OCI-LY3 (cell line): ENCODE measurements around the gene SF3B1.

Experiments
- H2AFZ ChIP-seq: fragments of 200-600, 300-600 bp; shearing (Covaris generic); 2 replicates; pipeline ENCODE4 v1.6.0; 2014; ENCODE audit warnings: antibody characterized with exemption, low read depth, low read length
- H3K27ac ChIP-seq: fragments of 200-600, 300-600 bp; sonication (generic); 2 replicates; pipeline ENCODE4 v1.5.1; 2014; ENCODE audit warnings: mild to moderate bottlenecking, low read length, moderate library complexity, mixed read lengths
- H3K27me3 ChIP-seq: fragments of 200-600, 300-600 bp; sonication (generic); 2 replicates; pipeline ENCODE4 v1.6.1; 2014; ENCODE audit warnings: low read depth, low read length, mixed read lengths
- H3K36me3 ChIP-seq: fragments of 200-600, 300-600 bp; sonication (generic); replicated peaks from 2 replicates; pipeline ENCODE3; 2014; ENCODE audit warnings: low read depth, low read length, mixed read lengths
- H3K4me1 ChIP-seq: fragments of 300-600, 200-600 bp; sonication (generic); 2 replicates; pipeline ENCODE4 v1.6.1; 2014; ENCODE audit warnings: low read length, mixed read lengths
- H3K4me2 ChIP-seq: fragments of 200-600, 300-600 bp; sonication (generic); 2 replicates; pipeline ENCODE4 v1.6.1; 2014; ENCODE audit warnings: low read length, mixed read lengths
- H3K4me3 ChIP-seq: fragments of 300-600, 200-600 bp; sonication (generic); 2 replicates; pipeline ENCODE4 v1.5.1; 2014; ENCODE audit warnings: antibody characterized with exemption, mild to moderate bottlenecking, low read length, moderate library complexity
- H3K79me2 ChIP-seq: fragments of 300-600, 200-600 bp; shearing (Covaris generic); 2 replicates; pipeline ENCODE4 v1.6.1; 2014; ENCODE audit warnings: mild to moderate bottlenecking, low read length, mixed read lengths
- H3K9ac ChIP-seq: fragments of 300-600, 200-600 bp; shearing (Covaris generic); 2 replicates; pipeline ENCODE4 v1.6.0; 2014; ENCODE audit warnings: mild to moderate bottlenecking, low read length, moderate library complexity
- H3K9me3 ChIP-seq: fragments of 200-600, 300-600 bp; shearing (Covaris generic); 2 replicates; pipeline ENCODE4 v1.6.1; 2014; ENCODE audit warnings: low read length, mixed read lengths; ENCODE audit not compliant: insufficient read depth
- H4K20me1 ChIP-seq: fragments of 200-600, 300-600 bp; sonication (generic); 2 replicates; pipeline ENCODE4 v1.6.1; 2016; ENCODE audit warnings: low read length, mixed read lengths; ENCODE audit not compliant: insufficient read depth
- EZH2phosphoT487 ChIP-seq: fragments of 200-600 bp; shearing (Covaris generic); IDR thresholded peaks from 2 replicates; pipeline ENCODE4 v1.6.1; 2018; ENCODE audit warnings: antibody characterized with exemption, mixed run types, low read depth
- TF ChIP-seq, protein P1 (sequence below): fragments of 200-600, 300-600 bp; sonication (generic); IDR thresholded peaks from 2 replicates; pipeline ENCODE4 v1.5.1; 2014; ENCODE audit warnings: antibody characterized with exemption, low read length, low read depth

Gene SF3B1

DNA sequence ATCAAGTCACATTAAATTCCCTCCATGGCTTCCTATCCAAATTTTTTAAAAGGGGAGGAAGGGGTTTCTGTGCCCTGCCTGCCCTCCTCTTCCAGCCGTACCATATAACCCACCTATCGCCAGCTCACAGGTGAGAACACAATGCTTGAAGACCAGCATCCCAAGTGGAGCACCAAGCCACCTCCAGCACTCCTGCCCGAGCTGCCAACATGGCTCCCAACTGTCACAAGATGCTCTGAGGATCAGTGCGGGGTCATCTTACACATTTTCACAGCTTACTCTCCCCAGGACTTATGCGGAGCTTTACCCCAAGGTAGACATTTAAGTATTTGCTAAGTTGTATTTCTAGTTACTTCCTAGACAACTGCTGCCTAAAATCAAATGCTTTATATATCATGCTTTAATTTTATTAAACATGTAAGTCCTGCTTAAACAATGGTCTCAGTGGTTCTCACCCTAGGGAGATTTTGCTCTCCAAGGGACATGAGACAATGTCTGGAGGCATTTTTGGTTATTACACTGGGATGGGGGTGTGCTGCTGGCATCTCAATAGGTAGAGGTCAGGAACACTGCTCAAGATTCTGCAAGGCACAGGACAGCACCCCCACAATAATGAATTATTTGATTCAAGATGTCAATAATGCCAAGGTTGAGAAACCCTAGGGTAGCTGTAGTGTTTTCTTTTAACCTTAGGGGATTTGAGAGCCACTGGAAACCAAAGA lies 45.8 kb downstream of the SF3B1 start:
- Histone ChIP-seq H3K4me3 (no peak overlapping the region), H4K20me1 (no peaks in the 10 kb centered on the region), H2AFZ (no peak overlapping the region), H3K9ac (no peak overlapping the region), H3K4me1 (no peaks in the 10 kb centered on the region), H3K4me2 (no peak overlapping the region), H3K79me2 (no peaks in the 10 kb centered on the region), H3K9me3 (no peaks in the 10 kb centered on the region), H3K36me3 (peaks cover 44% of the 10 kb centered on the region), H3K27ac (no peak overlapping the region), H3K27me3 (no peaks in the 10 kb centered on the region)
- TF ChIP-seq, protein P1, sequence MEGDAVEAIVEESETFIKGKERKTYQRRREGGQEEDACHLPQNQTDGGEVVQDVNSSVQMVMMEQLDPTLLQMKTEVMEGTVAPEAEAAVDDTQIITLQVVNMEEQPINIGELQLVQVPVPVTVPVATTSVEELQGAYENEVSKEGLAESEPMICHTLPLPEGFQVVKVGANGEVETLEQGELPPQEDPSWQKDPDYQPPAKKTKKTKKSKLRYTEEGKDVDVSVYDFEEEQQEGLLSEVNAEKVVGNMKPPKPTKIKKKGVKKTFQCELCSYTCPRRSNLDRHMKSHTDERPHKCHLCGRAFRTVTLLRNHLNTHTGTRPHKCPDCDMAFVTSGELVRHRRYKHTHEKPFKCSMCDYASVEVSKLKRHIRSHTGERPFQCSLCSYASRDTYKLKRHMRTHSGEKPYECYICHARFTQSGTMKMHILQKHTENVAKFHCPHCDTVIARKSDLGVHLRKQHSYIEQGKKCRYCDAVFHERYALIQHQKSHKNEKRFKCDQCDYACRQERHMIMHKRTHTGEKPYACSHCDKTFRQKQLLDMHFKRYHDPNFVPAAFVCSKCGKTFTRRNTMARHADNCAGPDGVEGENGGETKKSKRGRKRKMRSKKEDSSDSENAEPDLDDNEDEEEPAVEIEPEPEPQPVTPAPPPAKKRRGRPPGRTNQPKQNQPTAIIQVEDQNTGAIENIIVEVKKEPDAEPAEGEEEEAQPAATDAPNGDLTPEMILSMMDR, result no peak
- TF ChIP-seq EZH2phosphoT487, result no peak

- Histone ChIP-seq H3K4me3 (no peak overlapping the region), H3K27ac (no peak overlapping the region), H3K27me3 (no peaks in the 10 kb centered on the region), H3K9ac (no peak overlapping the region), H3K9me3 (no peaks in the 10 kb centered on the region), H4K20me1 (no peaks in the 10 kb centered on the region), H3K4me1 (no peaks in the 10 kb centered on the region), H3K79me2 (no peaks in the 10 kb centered on the region), H3K36me3 (peaks cover 35% of the 10 kb centered on the region), H3K4me2 (no peak overlapping the region), H2AFZ (no peak overlapping the region)
- TF ChIP-seq, protein P1, result no peak
- no peak for TF ChIP-seq EZH2phosphoT487
These were observed 47.6 kb downstream of the SF3B1 start for GRCh38 chr2:197387179-197387578.

- no peaks in the 10 kb centered on the region for H3K79me2 ChIP-seq
- no peaks in the 10 kb centered on the region for H3K9me3 ChIP-seq
- H3K27ac ChIP-seq, result no peak overlapping the region
- H2AFZ ChIP-seq, result no peak overlapping the region
- peaks cover 26% of the 10 kb centered on the region for H3K36me3 ChIP-seq
- no peak for TF ChIP-seq EZH2phosphoT487
- TF ChIP-seq, protein P1, result no peak
- peaks cover 5% of the 10 kb centered on the region for H3K4me1 ChIP-seq
- H3K9ac ChIP-seq, result no peak overlapping the region
- no peaks in the 10 kb centered on the region for H4K20me1 ChIP-seq
- no peak overlapping the region for H3K4me3 ChIP-seq
- no peak overlapping the region for H3K4me2 ChIP-seq
- no peaks in the 10 kb centered on the region for H3K27me3 ChIP-seq
These were observed 48.6 kb downstream of the SF3B1 start for GRCh38 chr2:197386242-197386641.

DNA sequence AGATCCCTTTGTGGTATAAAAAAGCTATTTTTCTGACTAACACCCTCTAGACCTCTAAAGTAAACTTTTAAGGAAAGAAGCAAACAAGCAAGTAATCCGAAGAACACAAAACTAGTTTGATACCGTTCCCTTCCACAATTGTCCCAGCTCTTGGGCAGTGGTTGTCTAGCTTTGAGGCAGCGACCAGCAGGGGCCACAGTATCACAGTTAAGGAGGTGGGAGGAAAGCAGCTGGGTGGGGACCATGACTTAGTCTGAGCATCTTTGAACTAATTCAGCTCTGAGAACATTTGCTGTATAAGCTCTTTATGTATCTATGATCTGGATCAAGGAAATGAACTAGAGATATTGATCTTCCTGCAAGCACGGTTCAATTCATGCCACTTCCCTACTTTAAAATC lies 51.0 kb downstream of the SF3B1 start:
- no peaks in the 10 kb centered on the region for H3K9me3 ChIP-seq
- H4K20me1 ChIP-seq, result no peaks in the 10 kb centered on the region
- no peak overlapping the region for H3K9ac ChIP-seq
- H3K36me3 ChIP-seq, result peaks cover 9% of the 10 kb centered on the region
- no peak overlapping the region for H3K27ac ChIP-seq
- H3K27me3 ChIP-seq, result no peaks in the 10 kb centered on the region
- H3K79me2 ChIP-seq, result no peaks in the 10 kb centered on the region
- no peak overlapping the region for H3K4me3 ChIP-seq
- TF ChIP-seq EZH2phosphoT487, result no peak
- TF ChIP-seq, protein P1, result no peak
- H3K4me1 ChIP-seq, result peaks cover 14% of the 10 kb centered on the region
- H2AFZ ChIP-seq, result no peak overlapping the region
- no peak overlapping the region for H3K4me2 ChIP-seq
